H1 (cell line): ENCODE data around the gene PLPPR3. TPM values are rescaled to one million over a fixed set of nuclear protein-coding genes. Genes with fewer than 3 reads are reported as not detected.

ENCODE experiments used
- CTCF ChIA-PET: fragments of 300-600 bp; sonication (Branson Sonifier 250); formaldehyde crosslinking; loops from one replicate; lab custom pipeline; 2021; ENCODE audit not compliant: partially characterized antibody; lab: Charles Lee
- POLR2A ChIA-PET: fragments of 300-600 bp; sonication (Branson Sonifier 250); formaldehyde crosslinking; loops from one replicate; lab custom pipeline; 2021; ENCODE audit warnings: inconsistent platforms; ENCODE audit not compliant: partially characterized antibody; lab: Charles Lee
- DNase-seq, 2 experiments: peaks; one replicate each; pipeline versions ENCODE4 v3.0.0 to v3.0.0-alpha.2; 2010 to 2022; ENCODE audit warnings: low spot score in 2 of 2, low read depth in 1 of 2, mixed read lengths in 1 of 2
- FAIRE-seq: peaks from 2 replicates; lab custom pipeline; 2011; peaks lifted over from hg19 to GRCh38; lab: Jason Lieb, UNC
- H2AFZ ChIP-seq: 2 replicates; pipeline ENCODE4 v1.8.1; 2012; ENCODE audit warnings: low read length, inconsistent platforms
- H2AK5ac ChIP-seq: 2 replicates; pipeline ENCODE4 v1.6.1; 2013; ENCODE audit warnings: low read depth, low read length
- H2BK120ac ChIP-seq: replicated peaks from 2 replicates; pipeline ENCODE3; 2013; ENCODE audit warnings: low read depth, low read length, inconsistent platforms
- H2BK12ac ChIP-seq: 2 replicates; pipeline ENCODE4 v1.6.1; 2013; ENCODE audit warnings: low read depth, low read length
- H2BK15ac ChIP-seq: 2 replicates; pipeline ENCODE4 v1.6.1; 2013; ENCODE audit warnings: low read length
- H2BK20ac ChIP-seq: 2 replicates; pipeline ENCODE4 v1.6.1; 2013; ENCODE audit warnings: low read length
- H2BK5ac ChIP-seq: 2 replicates; pipeline ENCODE4 v1.6.1; 2013; ENCODE audit warnings: low read depth, low read length
- H3K14ac ChIP-seq: 2 replicates; pipeline ENCODE4 v1.6.1; 2013; ENCODE audit warnings: inconsistent platforms; ENCODE audit not compliant: insufficient read length
- H3K18ac ChIP-seq: 2 replicates; pipeline ENCODE4 v1.6.1; 2013; ENCODE audit warnings: low read length; ENCODE audit errors: extremely low read depth
- H3K23ac ChIP-seq: 2 replicates; pipeline ENCODE4 v1.6.1; 2013; ENCODE audit warnings: inconsistent platforms; ENCODE audit not compliant: insufficient read length
- H3K23me2 ChIP-seq: 2 replicates; pipeline ENCODE4 v1.6.1; 2013; ENCODE audit warnings: low read depth, low read length
- H3K27ac ChIP-seq: 2 replicates; pipeline ENCODE4 v1.6.1; 2011; ENCODE audit warnings: low read depth, low read length, inconsistent platforms
- H3K27me3 ChIP-seq, 4 experiments: replicated peaks in 1 of 4; 1 replicate in 1 of 4; 2 replicates in 3 of 4; pipeline versions ENCODE4 v1.6.1 to v1.8.1; 2011 to 2013; ENCODE audit warnings: low read length in 3 of 4, mild to moderate bottlenecking in 3 of 4, inconsistent platforms in 2 of 4, mixed read lengths in 2 of 4, moderate library complexity in 1 of 4; ENCODE audit not compliant: control insufficient read depth in 3 of 4, insufficient read depth in 3 of 4; ENCODE audit errors: extremely low read depth in 1 of 4
- H3K36me3 ChIP-seq, 4 experiments: 2 replicates each; pipeline versions ENCODE4 v1.6.1 to v1.8.1; 2011 to 2013; ENCODE audit warnings: mild to moderate bottlenecking in 4 of 4, low read length in 3 of 4, moderate library complexity in 2 of 4, control low read depth in 1 of 4, inconsistent platforms in 1 of 4; ENCODE audit not compliant: insufficient read depth in 4 of 4, control insufficient read depth in 2 of 4
- H3K4ac ChIP-seq: replicated peaks from 2 replicates; pipeline ENCODE3; 2013; ENCODE audit warnings: low read length, low read depth, mixed read lengths, inconsistent platforms; ENCODE audit not compliant: insufficient read length
- H3K4me1 ChIP-seq, 4 experiments: replicated peaks in 1 of 4; 1 replicate in 1 of 4; 2 replicates in 3 of 4; pipeline versions ENCODE4 v1.6.1 to v1.8.1; 2011 to 2013; ENCODE audit warnings: low read length in 3 of 4, inconsistent platforms in 2 of 4, mixed read lengths in 1 of 4; ENCODE audit not compliant: insufficient read depth in 4 of 4, control insufficient read depth in 3 of 4
- H3K4me2 ChIP-seq, 2 experiments: 2 replicates each; pipeline versions ENCODE4 v1.6.1 to v1.8.1; 2011 to 2013; ENCODE audit warnings: low read depth in 2 of 2, low read length in 2 of 2, control low read depth in 1 of 2, inconsistent platforms in 1 of 2, mild to moderate bottlenecking in 1 of 2; ENCODE audit not compliant: insufficient read depth in 1 of 2
- H3K4me3 ChIP-seq, 4 experiments: fragments of 200-600, 300-600 bp in 1 of 4; sonication (generic), shearing (Covaris generic), sonication (Bioruptor Twin) in 1 of 4; 2 replicates each; pipeline versions ENCODE4 v1.5.1 to v1.8.1; 2011 to 2016; ENCODE audit warnings: low read length in 4 of 4, low read depth in 3 of 4, control low read depth in 2 of 4, inconsistent platforms in 2 of 4, mild to moderate bottlenecking in 2 of 4, mixed read lengths in 1 of 4, moderate library complexity in 1 of 4; ENCODE audit not compliant: insufficient read depth in 2 of 4; ENCODE audit errors: extremely low read depth in 1 of 4
- H3K56ac ChIP-seq: replicated peaks from 2 replicates; pipeline ENCODE3; 2013; ENCODE audit warnings: low read depth, mild to moderate bottlenecking, mixed read lengths, low read length, inconsistent platforms; ENCODE audit not compliant: insufficient read length
- H3K79me1 ChIP-seq: 2 replicates; pipeline ENCODE4 v1.6.1; 2013; ENCODE audit warnings: low read depth, low read length, control low read depth
- H3K79me2 ChIP-seq, 2 experiments: 2 replicates each; pipeline versions ENCODE4 v1.6.1 to v1.8.1; 2012 to 2013; ENCODE audit warnings: low read length in 2 of 2, mild to moderate bottlenecking in 2 of 2, inconsistent platforms in 1 of 2; ENCODE audit not compliant: insufficient read depth in 2 of 2, control insufficient read depth in 1 of 2
- H3K9ac ChIP-seq, 4 experiments: replicated peaks in 1 of 4; 1 replicate in 1 of 4; 2 replicates in 3 of 4; pipeline versions ENCODE4 v1.6.1 to v1.8.1; 2011 to 2013; ENCODE audit warnings: low read depth in 3 of 4, low read length in 3 of 4, control low read depth in 2 of 4, mild to moderate bottlenecking in 2 of 4, moderate library complexity in 2 of 4, inconsistent platforms in 1 of 4; ENCODE audit errors: extremely low read depth in 1 of 4
- H3K9me3 ChIP-seq, 2 experiments: 2 replicates each; pipeline versions ENCODE4 v1.6.1 to v1.8.1; 2012 to 2013; ENCODE audit warnings: mild to moderate bottlenecking in 2 of 2, moderate library complexity in 2 of 2, control low read depth in 1 of 2, inconsistent platforms in 1 of 2, low read depth in 1 of 2, low read length in 1 of 2, mixed read lengths in 1 of 2; ENCODE audit not compliant: insufficient read depth in 2 of 2
- H4K20me1 ChIP-seq, 2 experiments: replicated peaks in 1 of 2; 2 replicates each; pipeline versions ENCODE3 to v1.8.1; 2011 to 2013; ENCODE audit warnings: inconsistent platforms in 2 of 2, low read length in 2 of 2, mild to moderate bottlenecking in 1 of 2; ENCODE audit not compliant: insufficient read depth in 2 of 2, control insufficient read depth in 1 of 2
- H4K5ac ChIP-seq: 2 replicates; pipeline ENCODE4 v1.6.1; 2013; ENCODE audit warnings: low read length, low read depth, mixed read lengths, inconsistent platforms; ENCODE audit not compliant: insufficient read length
- H4K8ac ChIP-seq: 2 replicates; pipeline ENCODE4 v1.8.0; 2013; ENCODE audit warnings: mild to moderate bottlenecking, moderate library complexity, low read length, inconsistent platforms; ENCODE audit not compliant: insufficient read depth; ENCODE audit errors: extremely low read depth
- H4K91ac ChIP-seq: replicated peaks from 2 replicates; pipeline ENCODE3; 2013; ENCODE audit warnings: low read length, mixed read lengths, inconsistent platforms; ENCODE audit not compliant: insufficient read length
- JUN ChIP-seq: IDR thresholded peaks from 2 replicates; pipeline ENCODE4 v1.6.1; 2011; ENCODE audit warnings: low read depth, mild to moderate bottlenecking, improper control_type of control experiment, low read length
- KDM5A ChIP-seq: fragments of 200-600 bp; IDR thresholded peaks from 2 replicates; pipeline ENCODE4 v1.7.1; 2012; ENCODE audit warnings: mild to moderate bottlenecking, low read length, inconsistent platforms, mixed read lengths
- NANOG ChIP-seq: IDR thresholded peaks from 2 replicates; pipeline ENCODE4 v1.6.1; 2011; ENCODE audit warnings: low read length, low read depth, mild to moderate bottlenecking, inconsistent platforms; ENCODE audit not compliant: insufficient read depth, poor library complexity, severe bottlenecking
- PHF8 ChIP-seq: fragments of 200-600 bp; sonication (generic); conservative IDR thresholded peaks from 2 replicates; pipeline ENCODE4 v1.7.1; 2012; ENCODE audit warnings: low read depth, mild to moderate bottlenecking, inconsistent platforms, low read length, moderate library complexity
- POU5F1 ChIP-seq: IDR thresholded peaks from 2 replicates; pipeline ENCODE4 v1.6.1; 2011; ENCODE audit warnings: low read depth, mild to moderate bottlenecking, low read length, moderate library complexity
- RBBP5 ChIP-seq: IDR thresholded peaks from 2 replicates; pipeline ENCODE4 v1.7.1; 2012; ENCODE audit warnings: low read depth, mild to moderate bottlenecking, inconsistent platforms, low read length, moderate library complexity, borderline replicate concordance
- SAP30 ChIP-seq: fragments of 300-600 bp; sonication (generic); IDR thresholded peaks from 2 replicates; pipeline ENCODE4 v1.7.1; 2012; ENCODE audit warnings: low read length, moderate library complexity, mild to moderate bottlenecking, inconsistent platforms; ENCODE audit not compliant: insufficient read depth, insufficient replicate concordance
- SP1 ChIP-seq: IDR thresholded peaks from 2 replicates; pipeline ENCODE4 v1.6.1; 2011; ENCODE audit warnings: low read depth, low read length
- WGBS, 2 experiments: shearing (Covaris generic) in 1 of 2; methylation state at CpG; one replicate each; pipeline versions ENCODE4 v1.1.6 to v1.1.7; 2013 to 2015; ENCODE audit warnings: low lambda C conversion rate in 2 of 2, mixed read lengths in 2 of 2, inconsistent platforms in 1 of 2, low coverage in 1 of 2, missing lambda C conversion rate in 1 of 2; ENCODE audit not compliant: insufficient replicate concordance in 2 of 2, insufficient coverage in 1 of 2, insufficient read length in 1 of 2; ENCODE audit errors: extremely low coverage in 1 of 2, missing lambda C conversion rate in 1 of 2; 5-methylcytosine and 5-hydroxymethylcytosine counted together
- polyA plus RNA-seq, 7 experiments: library from polyadenylated mRNA; depleted of rRNA in 3 of 7; stranded (reverse) in 5 of 7; unstranded in 2 of 7; fragments of >200 nt in 5 of 7; fragments of 200-250 nt in 2 of 7; gene quantifications; 1 replicate in 5 of 7; 2 replicates in 1 of 7; 4 replicates in 1 of 7; pipeline versions ENCODE4 v1.2.1 to v1.2.3, GENCODE V29; 2011 to 2013; ENCODE audit warnings: missing spikeins in 2 of 7, mixed read lengths in 2 of 7
- total RNA-seq: library from RNA; stranded (reverse); fragmentation: NEBNext Ultra II Directional; extraction: Animal tissue kit (Norgen Biotek cat#: 25700); gene quantifications from 2 replicates; pipeline ENCODE4 v1.2.1, GENCODE V29; 2021

The PLPPR3 gene
- total and polyA plus RNA-seq, 2 of the 8 experiments (the other 6 are each of a cell fraction or from before 2014, with no cell fraction given) = 71.7 to 76.4 TPM

- Histone ChIP-seq H3K23me2 (no peaks in the 10 kb centered on the region), H3K23ac (no peak overlapping the region), H3K9ac (no peak overlapping the region), H3K9me3 (no peaks in the 10 kb centered on the region), H3K27me3 (peaks cover 2 to 14% (median 6%) of the 10 kb centered on the region in 4 experiments), H3K79me2 (no peaks in the 10 kb centered on the region), H3K4me2 (no peak overlapping the region), H3K18ac (no peak overlapping the region), H4K5ac (no peak overlapping the region), H4K20me1 (peaks cover 0 to 3% of the 10 kb centered on the region in 2 experiments), H3K4me1 (no peaks in the 10 kb centered on the region), H2BK120ac (no peak overlapping the region), H3K36me3 (no peaks in the 10 kb centered on the region), H2BK20ac (no peak overlapping the region)
- DNase-seq = no peak
- 89% methylated on average over 12 of the region's 12 CpGs; no CpG with 5 or more reads in 1 of the 2 experiments for WGBS, 2 experiments
- ChIA-PET POLR2A (interaction anchor here (0.7 to 1.9 kb wide), 4 partner anchors 10 to 83 kb away, joined by 4 to 5 read pairs (median 4); partner anchors contain the start of gene PRTN3), CTCF (interaction anchor here (1.1 to 3.1 kb wide), 8 partner anchors 8 to 224 kb away, joined by 3 to 18 read pairs (median 5); no protein-coding TSS in a partner anchor)
- TF ChIP-seq PHF8 = no peak
- no peak for TF ChIP-seq JUN
- no peak for TF ChIP-seq RBBP5
- TF ChIP-seq SP1 = no peak
- no peak for TF ChIP-seq POU5F1
- no peak for TF ChIP-seq KDM5A
- no peak for TF ChIP-seq SAP30
- TF ChIP-seq NANOG = no peak
- TF ChIP-seq, all 59 proteins: peak for 0
- Histone ChIP-seq H4K8ac (no peak overlapping the region), H2BK5ac (no peak overlapping the region), H4K91ac (no peak overlapping the region), H3K4ac (no peak overlapping the region), H3K79me1 (no peaks in the 10 kb centered on the region), H3K4me3 (no peak overlapping the region), H2BK12ac (no peak overlapping the region), H3K14ac (no peak overlapping the region), H2AFZ (no peak overlapping the region), H2AK5ac (no peak overlapping the region), H3K27ac (no peak overlapping the region), H3K56ac (no peak overlapping the region), H2BK15ac (no peak overlapping the region)
- no peak for FAIRE-seq
Measured at GRCh38 chr19:855142-855541, 33.4 kb upstream of the PLPPR3 start.
